H1 (cell line): ENCODE measurements around the gene FCAMR. TPM values are rescaled to one million over a fixed set of nuclear protein-coding genes. Genes with fewer than 3 reads are reported as not detected.

Experiments used
- CBX8 ChIP-seq: fragments of 300-800, 300-1000 bp; sonication (generic); IDR thresholded peaks from 2 replicates; pipeline ENCODE4 v1.7.1; 2016; ENCODE audit warnings: low read depth, low read length, borderline replicate concordance
- CREB1 ChIP-seq: IDR thresholded peaks from 2 replicates; pipeline ENCODE4 v1.6.1; 2012; ENCODE audit warnings: inconsistent platforms
- KDM1A ChIP-seq: fragments of 200-600, 300-600 bp; sonication (generic); IDR thresholded peaks from 2 replicates; pipeline ENCODE4 v1.7.1; 2016; ENCODE audit warnings: mild to moderate bottlenecking, low read length, borderline replicate concordance
- NANOG ChIP-seq: IDR thresholded peaks from 2 replicates; pipeline ENCODE4 v1.6.1; 2011; ENCODE audit warnings: low read length, low read depth, mild to moderate bottlenecking, inconsistent platforms; ENCODE audit not compliant: insufficient read depth, poor library complexity, severe bottlenecking
- PHF8 ChIP-seq: fragments of 200-600 bp; sonication (generic); conservative IDR thresholded peaks from 2 replicates; pipeline ENCODE4 v1.7.1; 2012; ENCODE audit warnings: low read depth, mild to moderate bottlenecking, inconsistent platforms, low read length, moderate library complexity
- TAF7 ChIP-seq: optimal IDR thresholded peaks from 2 replicates; pipeline ENCODE3; 2011; ENCODE audit warnings: low read depth, mild to moderate bottlenecking, inconsistent platforms, low read length, moderate library complexity, borderline replicate concordance
- ZNF274 ChIP-seq: IDR thresholded peaks from 2 replicates; pipeline ENCODE4 v1.7.0; 2012; ENCODE audit warnings: low read length, borderline replicate concordance; ENCODE audit errors: extremely low read depth
- polyA plus RNA-seq, 7 experiments: library from polyadenylated mRNA; depleted of rRNA in 3 of 7; stranded (reverse) in 5 of 7; unstranded in 2 of 7; fragments of >200 nt in 5 of 7; fragments of 200-250 nt in 2 of 7; gene quantifications; 1 replicate in 5 of 7; 2 replicates in 1 of 7; 4 replicates in 1 of 7; pipeline versions ENCODE4 v1.2.1 to v1.2.3, GENCODE V29; 2011 to 2013; ENCODE audit warnings: missing spikeins in 2 of 7, mixed read lengths in 2 of 7
- total RNA-seq: library from RNA; stranded (reverse); fragmentation: NEBNext Ultra II Directional; extraction: Animal tissue kit (Norgen Biotek cat#: 25700); gene quantifications from 2 replicates; pipeline ENCODE4 v1.2.1, GENCODE V29; 2021
- TF ChIP-seq, protein P1 (sequence below): IDR thresholded peaks from 2 replicates; pipeline ENCODE4 v1.6.1; 2011; ENCODE audit warnings: low read depth, mild to moderate bottlenecking, low read length; ENCODE audit not compliant: insufficient read depth

The FCAMR gene
- total and polyA plus RNA-seq, 2 of the 8 experiments (the other 6 are each of a cell fraction or from before 2014, with no cell fraction given): not detected

DNA sequence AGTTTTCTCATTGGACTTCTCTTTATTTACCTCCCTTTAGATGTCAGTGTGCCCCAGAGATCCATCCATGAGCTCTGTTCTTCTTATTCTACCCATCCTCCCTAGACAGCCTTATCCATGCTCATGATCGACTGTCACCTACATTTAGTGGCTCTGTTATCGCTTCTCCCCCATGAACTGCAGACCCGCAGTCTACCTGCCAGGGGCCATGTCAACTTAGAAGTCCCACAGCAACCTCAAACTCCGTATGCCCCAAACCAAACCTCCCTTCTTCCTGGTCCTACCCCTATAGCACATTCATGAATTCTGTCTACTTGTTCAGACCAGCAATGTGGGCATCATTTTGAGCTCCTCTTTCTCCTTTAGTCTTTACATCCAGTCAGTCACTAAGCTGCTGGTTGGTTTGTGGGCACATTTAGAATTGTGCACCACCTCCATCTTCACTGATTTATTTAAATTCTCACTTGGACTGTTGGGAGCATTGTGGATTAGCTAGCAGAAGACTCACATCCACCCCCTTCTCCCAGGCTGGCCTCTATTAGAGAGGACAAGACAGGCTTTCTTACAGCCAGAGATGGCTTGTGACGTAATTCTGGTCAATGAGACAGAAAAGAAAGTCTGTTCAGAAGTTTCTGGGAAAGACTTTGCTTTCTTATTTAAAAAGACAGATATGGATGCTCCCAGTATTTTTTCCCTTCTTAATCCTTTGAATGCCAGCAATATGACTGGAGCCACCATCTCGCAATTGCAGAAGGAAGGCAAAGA, 43.2 kb upstream of the FCAMR start (continued):
- TF ChIP-seq ZNF274 (no peak), CBX8 (no peak), PHF8 (no peak), CREB1 (no peak), KDM1A (no peak), TAF7 (no peak), NANOG (no peak)
- TF ChIP-seq, protein P1, sequence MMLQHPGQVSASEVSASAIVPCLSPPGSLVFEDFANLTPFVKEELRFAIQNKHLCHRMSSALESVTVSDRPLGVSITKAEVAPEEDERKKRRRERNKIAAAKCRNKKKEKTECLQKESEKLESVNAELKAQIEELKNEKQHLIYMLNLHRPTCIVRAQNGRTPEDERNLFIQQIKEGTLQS: no peak
